ENCODE measurements around the gene NSUN3.
"Not testable (repeated sequence)": the region's sequence is repeated elsewhere in the genome, so short reads cannot be mapped to it uniquely, and the experiment has no call there.

Gene NSUN3

GRCh38 chr3:94069194-94069813, 6.4 kb downstream of the NSUN3 start:
- no peak for DNase-seq (ENCODE audit: low spot score)

- no peak for DNase-seq (ENCODE audit: low spot score)
These were observed 7.6 kb downstream of the NSUN3 start for GRCh38 chr3:94070341-94070911.

- DNase-seq (ENCODE audit: low spot score), result no peak
These were observed 8.9 kb downstream of the NSUN3 start for GRCh38 chr3:94071713-94072284.

- DNase-seq (ENCODE audit: low spot score), result no peak
These were observed 13.2 kb downstream of the NSUN3 start for GRCh38 chr3:94076055-94076454.

GRCh38 chr3:94080552-94080951, 17.7 kb downstream of the NSUN3 start:
- DNase-seq (ENCODE audit: low spot score), result not testable (repeated sequence)

GRCh38 chr3:94081884-94082283, 19.0 kb downstream of the NSUN3 start:
- no peak for DNase-seq (ENCODE audit: low spot score)

GRCh38 chr3:94082391-94082937, 19.6 kb downstream of the NSUN3 start:
- DNase-seq (ENCODE audit: low spot score), result no peak

GRCh38 chr3:94083261-94083660, 20.4 kb downstream of the NSUN3 start:
- no peak for DNase-seq (ENCODE audit: low spot score)

- DNase-seq (ENCODE audit: low spot score), result no peak
These were observed 26.3 kb downstream of the NSUN3 start for GRCh38 chr3:94089126-94089525.

GRCh38 chr3:94092086-94092485, 29.2 kb downstream of the NSUN3 start:
- no peak for DNase-seq (ENCODE audit: low spot score)

GRCh38 chr3:94093151-94093550, 30.3 kb downstream of the NSUN3 start:
- no peak for DNase-seq (ENCODE audit: low spot score)

GRCh38 chr3:94095111-94095510, 32.2 kb downstream of the NSUN3 start:
- no peak for DNase-seq (ENCODE audit: low spot score)

GRCh38 chr3:94098452-94098851, 35.6 kb downstream of the NSUN3 start:
- no peak for DNase-seq (ENCODE audit: low spot score)

GRCh38 chr3:94099311-94099710, 36.5 kb downstream of the NSUN3 start:
- no peak for DNase-seq (ENCODE audit: low spot score)

GRCh38 chr3:94101860-94102259, 39.0 kb downstream of the NSUN3 start:
- DNase-seq (ENCODE audit: low spot score), result no peak

GRCh38 chr3:94106268-94106667, 43.4 kb downstream of the NSUN3 start:
- DNase-seq (ENCODE audit: low spot score), result no peak

- DNase-seq (ENCODE audit: low spot score), result not testable (repeated sequence)
These were observed 47.4 kb downstream of the NSUN3 start for GRCh38 chr3:94110232-94110631.

GRCh38 chr3:94110854-94111253, 48.0 kb downstream of the NSUN3 start:
- DNase-seq (ENCODE audit: low spot score), result no peak

GRCh38 chr3:94114666-94115065, 51.8 kb downstream of the NSUN3 start:
- no peak for DNase-seq (ENCODE audit: low spot score)

- DNase-seq (ENCODE audit: low spot score), result no peak
These were observed 52.6 kb downstream of the NSUN3 start for GRCh38 chr3:94115482-94115881.

GRCh38 chr3:94117729-94118128, 54.9 kb downstream of the NSUN3 start:
- no peak for DNase-seq (ENCODE audit: low spot score)

GRCh38 chr3:94118390-94118789, 55.5 kb downstream of the NSUN3 start:
- DNase-seq (ENCODE audit: low spot score), result no peak

GRCh38 chr3:94121161-94121560, 58.3 kb downstream of the NSUN3 start:
- no peak for DNase-seq (ENCODE audit: low spot score)

- DNase-seq (ENCODE audit: low spot score), result no peak
These were observed 64.3 kb downstream of the NSUN3 start for GRCh38 chr3:94127115-94127514.

Measured in HuH-7.5 (cell line).